Hepatocyte (in vitro differentiated cells): ENCODE data around the gene TRNP1. TPM values are rescaled to one million over a fixed set of nuclear protein-coding genes. Genes with fewer than 3 reads are reported as not detected.

Source experiments
- DNase-seq: peaks from one replicate; pipeline ENCODE4 v3.0.0-alpha.2; 2016; ENCODE audit warnings: low spot score
- H2AFZ ChIP-seq: fragments of 200-600 bp; sonication (generic); 2 replicates; pipeline ENCODE4 v1.6.0; 2016; ENCODE audit warnings: antibody characterized with exemption, mild to moderate bottlenecking
- H3K27ac ChIP-seq: fragments of 200-600 bp; sonication (generic); 2 replicates; pipeline ENCODE4 v1.5.1; 2016; ENCODE audit warnings: mild to moderate bottlenecking
- H3K27me3 ChIP-seq: fragments of 200-600 bp; sonication (generic); 2 replicates; pipeline ENCODE4 v1.6.1; 2016
- H3K36me3 ChIP-seq: fragments of 200-600 bp; sonication (generic); replicated peaks from 2 replicates; pipeline ENCODE4 v1.5.1; 2016; ENCODE audit warnings: low read depth; ENCODE audit not compliant: insufficient read depth
- H3K4me1 ChIP-seq: fragments of 200-600 bp; sonication (generic); 2 replicates; pipeline ENCODE4 v1.5.1; 2016; ENCODE audit warnings: mild to moderate bottlenecking, moderate library complexity; ENCODE audit not compliant: insufficient read depth
- H3K4me2 ChIP-seq: fragments of 200-600 bp; sonication (generic); 2 replicates; pipeline ENCODE4 v1.6.0; 2016
- H3K4me3 ChIP-seq: fragments of 200-600 bp; sonication (generic); 2 replicates; pipeline ENCODE4 v1.5.1; 2016; ENCODE audit warnings: mild to moderate bottlenecking
- H3K79me2 ChIP-seq: fragments of 200-600 bp; sonication (generic); 2 replicates; pipeline ENCODE4 v1.6.0; 2017; ENCODE audit warnings: mild to moderate bottlenecking
- H3K9me2 ChIP-seq: fragments of 200-600 bp; sonication (generic); replicated peaks from 2 replicates; pipeline ENCODE4 v1.6.0; 2017; ENCODE audit warnings: mild to moderate bottlenecking; ENCODE audit not compliant: insufficient read depth
- H3K9me3 ChIP-seq: fragments of 200-600 bp; sonication (generic); 2 replicates; pipeline ENCODE4 v1.5.1; 2016; ENCODE audit warnings: low read depth, mild to moderate bottlenecking
- H4K20me1 ChIP-seq: fragments of 200-600 bp; sonication (generic); 2 replicates; pipeline ENCODE4 v1.6.0; 2016; ENCODE audit warnings: mild to moderate bottlenecking; ENCODE audit not compliant: insufficient read depth, poor library complexity, severe bottlenecking
- EZH2 ChIP-seq: fragments of 200-600 bp; sonication (generic); IDR thresholded peaks from 2 replicates; pipeline ENCODE4 v1.6.1; 2016; ENCODE audit warnings: antibody characterized with exemption, mild to moderate bottlenecking, borderline replicate concordance
- EZH2phosphoT487 ChIP-seq: fragments of 200-600 bp; sonication (generic); IDR thresholded peaks from one replicate; pipeline ENCODE4 v1.6.1; 2018; ENCODE audit warnings: antibody characterized with exemption, mild to moderate bottlenecking, low read depth, moderate library complexity; ENCODE audit not compliant: unreplicated experiment, severe bottlenecking
- WGBS: methylation state at CpG from one replicate; pipeline ENCODE4 v1.1.6; 2016; ENCODE audit warnings: low lambda C conversion rate; ENCODE audit errors: missing lambda C conversion rate; 5-methylcytosine and 5-hydroxymethylcytosine counted together
- polyA plus RNA-seq: library from polyadenylated mRNA; unstranded; fragments of >200 nt; fragmentation: Nextera tagmentation; extraction: Ambion mirVana; gene quantifications from 2 replicates; pipeline ENCODE4 v1.2.1, GENCODE V29; 2016
- total RNA-seq: library from RNA; depleted of rRNA; stranded (reverse); fragments of >200 nt; gene quantifications from 2 replicates; pipeline ENCODE4 v1.2.3, GENCODE V29; 2014
- TF ChIP-seq, protein P1 (sequence below): fragments of 200-600 bp; sonication (generic); IDR thresholded peaks from 2 replicates; pipeline ENCODE4 v1.5.1; 2016; ENCODE audit warnings: antibody characterized with exemption, mild to moderate bottlenecking; ENCODE audit not compliant: poor library complexity

The TRNP1 gene
- total and polyA plus RNA-seq, 2 experiments from 2014 or later: 67.4 to 137 TPM

- Histone ChIP-seq H3K4me1 (no peaks in the 10 kb centered on the region), H3K9me3 (no peaks in the 10 kb centered on the region), H4K20me1 (no peaks in the 10 kb centered on the region), H3K4me3 (no peak overlapping the region), H2AFZ (no peak overlapping the region), H3K36me3 (no peaks in the 10 kb centered on the region), H3K27ac (no peak overlapping the region), H3K27me3 (no peaks in the 10 kb centered on the region), H3K9me2 (no peaks in the 10 kb centered on the region), H3K79me2 (no peaks in the 10 kb centered on the region), H3K4me2 (no peak overlapping the region)
- WGBS: 84% methylated on average over 6 of the region's 6 CpGs
- no peak for DNase-seq
- no peak for TF ChIP-seq EZH2phosphoT487
- TF ChIP-seq, protein P1, sequence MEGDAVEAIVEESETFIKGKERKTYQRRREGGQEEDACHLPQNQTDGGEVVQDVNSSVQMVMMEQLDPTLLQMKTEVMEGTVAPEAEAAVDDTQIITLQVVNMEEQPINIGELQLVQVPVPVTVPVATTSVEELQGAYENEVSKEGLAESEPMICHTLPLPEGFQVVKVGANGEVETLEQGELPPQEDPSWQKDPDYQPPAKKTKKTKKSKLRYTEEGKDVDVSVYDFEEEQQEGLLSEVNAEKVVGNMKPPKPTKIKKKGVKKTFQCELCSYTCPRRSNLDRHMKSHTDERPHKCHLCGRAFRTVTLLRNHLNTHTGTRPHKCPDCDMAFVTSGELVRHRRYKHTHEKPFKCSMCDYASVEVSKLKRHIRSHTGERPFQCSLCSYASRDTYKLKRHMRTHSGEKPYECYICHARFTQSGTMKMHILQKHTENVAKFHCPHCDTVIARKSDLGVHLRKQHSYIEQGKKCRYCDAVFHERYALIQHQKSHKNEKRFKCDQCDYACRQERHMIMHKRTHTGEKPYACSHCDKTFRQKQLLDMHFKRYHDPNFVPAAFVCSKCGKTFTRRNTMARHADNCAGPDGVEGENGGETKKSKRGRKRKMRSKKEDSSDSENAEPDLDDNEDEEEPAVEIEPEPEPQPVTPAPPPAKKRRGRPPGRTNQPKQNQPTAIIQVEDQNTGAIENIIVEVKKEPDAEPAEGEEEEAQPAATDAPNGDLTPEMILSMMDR: no peak
- no peak for TF ChIP-seq EZH2
These were observed 54.4 kb downstream of the TRNP1 start for GRCh38 chr1:27047914-27048313.

DNA sequence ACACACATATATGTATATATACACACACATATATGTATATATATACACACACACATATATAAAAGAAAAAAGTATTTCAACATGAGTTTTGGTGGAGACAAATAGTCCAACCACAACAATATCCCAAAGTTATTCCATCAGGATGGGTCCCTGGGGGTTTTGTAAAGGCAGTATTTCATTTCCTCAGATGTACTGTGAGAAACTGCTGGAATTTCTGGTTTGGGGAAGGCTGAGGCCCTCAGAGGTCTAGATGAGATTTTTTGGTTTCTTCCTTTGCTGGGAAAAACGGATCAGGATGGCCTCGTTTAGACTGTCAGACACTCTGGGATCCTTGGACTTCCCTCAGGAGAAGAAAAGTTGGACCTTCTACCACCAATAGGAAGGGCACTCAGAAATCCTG lies 55.6 kb downstream of the TRNP1 start:
- Histone ChIP-seq H3K36me3 (no peaks in the 10 kb centered on the region), H3K27ac (no peak overlapping the region), H3K27me3 (no peaks in the 10 kb centered on the region), H3K4me1 (no peaks in the 10 kb centered on the region), H3K4me3 (no peak overlapping the region), H4K20me1 (no peaks in the 10 kb centered on the region), H3K4me2 (no peak overlapping the region), H3K9me2 (no peaks in the 10 kb centered on the region), H3K79me2 (no peaks in the 10 kb centered on the region), H3K9me3 (no peaks in the 10 kb centered on the region), H2AFZ (no peak overlapping the region)
- DNase-seq: no peak
- TF ChIP-seq EZH2 (no peak), EZH2phosphoT487 (no peak)
- TF ChIP-seq, protein P1: no peak
- WGBS: 89% methylated on average over 2 of the region's 2 CpGs

DNA sequence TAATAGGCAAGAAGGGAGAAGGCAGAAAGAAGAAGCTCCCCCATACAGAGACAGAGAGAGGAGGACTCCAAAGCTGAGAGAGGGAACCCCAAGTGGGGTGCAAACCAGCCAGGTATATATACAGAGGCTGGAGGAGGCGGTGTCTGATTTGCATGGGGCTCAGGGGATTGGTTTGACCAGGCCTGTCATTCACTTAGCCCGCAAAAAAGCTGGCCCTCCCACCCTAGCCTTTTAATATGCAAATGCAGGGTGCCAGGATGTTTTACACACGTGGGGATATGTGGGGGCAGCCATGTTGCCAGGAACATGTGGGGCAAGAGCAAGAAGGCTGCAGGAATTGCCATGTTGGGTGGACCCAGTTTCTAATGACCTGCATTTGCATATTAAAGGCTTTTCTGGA lies 56.1 kb downstream of the TRNP1 start:
- no peak for DNase-seq
- no peaks in the 10 kb centered on the region for H3K79me2 ChIP-seq
- no peaks in the 10 kb centered on the region for H3K4me1 ChIP-seq
- no peak overlapping the region for H3K27ac ChIP-seq
- H3K27me3 ChIP-seq: no peaks in the 10 kb centered on the region
- H2AFZ ChIP-seq: no peak overlapping the region
- no peaks in the 10 kb centered on the region for H3K9me2 ChIP-seq
- TF ChIP-seq EZH2 (no peak), EZH2phosphoT487 (no peak)
- TF ChIP-seq, protein P1: no peak
- H3K9me3 ChIP-seq: no peaks in the 10 kb centered on the region
- H3K4me3 ChIP-seq: no peak overlapping the region
- 53% methylated on average over 3 of the region's 3 CpGs for WGBS
- no peaks in the 10 kb centered on the region for H3K36me3 ChIP-seq
- no peaks in the 10 kb centered on the region for H4K20me1 ChIP-seq
- no peak overlapping the region for H3K4me2 ChIP-seq

Other genes with a start within 250 kb of the TRNP1 start
- 22.0 and 35.5 TPM in 2 replicates for gene PIGV, start 205.7 kb upstream of the TRNP1 start, total RNA-seq
- gene PIGV, start 205.7 kb upstream of the TRNP1 start, polyA plus RNA-seq: 19.1 and 21.2 TPM in 2 replicates
- 14.9 and 21.7 TPM in 2 replicates for gene ZDHHC18, start 167.0 kb upstream of the TRNP1 start, total RNA-seq
- 22.5 and 22.6 TPM in 2 replicates for gene ZDHHC18, start 167.0 kb upstream of the TRNP1 start, polyA plus RNA-seq
- 2.5 and 3.4 TPM in 2 replicates for gene SFN, start 130.5 kb upstream of the TRNP1 start, total RNA-seq
- gene SFN, start 130.5 kb upstream of the TRNP1 start, polyA plus RNA-seq: 7.3 and 8.5 TPM in 2 replicates
- gene GPN2, start 103.4 kb upstream of the TRNP1 start, total RNA-seq: 12.6 and 15.8 TPM in 2 replicates
- gene GPN2, start 103.4 kb upstream of the TRNP1 start, polyA plus RNA-seq: 37.9 and 44.6 TPM in 2 replicates
- 9.5 and 11.6 TPM in 2 replicates for gene GPATCH3, start 93.2 kb upstream of the TRNP1 start, total RNA-seq
- gene GPATCH3, start 93.2 kb upstream of the TRNP1 start, polyA plus RNA-seq: 15.8 and 18.4 TPM in 2 replicates
- gene NR0B2, start 79.7 kb upstream of the TRNP1 start, total RNA-seq: 37.4 and 39.1 TPM in 2 replicates
- 57.5 and 68.1 TPM in 2 replicates for gene NR0B2, start 79.7 kb upstream of the TRNP1 start, polyA plus RNA-seq
- gene NUDC, start 71.9 kb upstream of the TRNP1 start, total RNA-seq: 29.5 and 34.4 TPM in 2 replicates
- 125 and 127 TPM in 2 replicates for gene NUDC, start 71.9 kb upstream of the TRNP1 start, polyA plus RNA-seq
- 10.5 and 18.1 TPM in 2 replicates for gene KDF1, start 33.2 kb upstream of the TRNP1 start, total RNA-seq
- 17.2 and 21.9 TPM in 2 replicates for gene KDF1, start 33.2 kb upstream of the TRNP1 start, polyA plus RNA-seq
- gene TENT5B, start 19.2 kb downstream of the TRNP1 start, total RNA-seq: 21.0 and 26.0 TPM in 2 replicates
- 56.0 and 60.7 TPM in 2 replicates for gene TENT5B, start 19.2 kb downstream of the TRNP1 start, polyA plus RNA-seq
- gene SLC9A1, start 161.4 kb downstream of the TRNP1 start, total RNA-seq: 9.7 and 13.3 TPM in 2 replicates
- 29.8 and 31.3 TPM in 2 replicates for gene SLC9A1, start 161.4 kb downstream of the TRNP1 start, polyA plus RNA-seq
- 15.3 and 22.8 TPM in 2 replicates for gene WDTC1, start 240.9 kb downstream of the TRNP1 start, total RNA-seq
- gene WDTC1, start 240.9 kb downstream of the TRNP1 start, polyA plus RNA-seq: 7.3 and 11.0 TPM in 2 replicates